HG03520 (cell line): ENCODE measurements around the gene HEATR5A.
"Not testable (repeated sequence)": the region's sequence is repeated elsewhere in the genome, so short reads cannot be mapped to it uniquely, and the experiment has no call there.

Experiments used
- ATAC-seq: cut with Tn5 transposase; IDR thresholded peaks from one replicate; pipeline ENCODE4 v1.9.1; 2021; ENCODE audit warnings: mild to moderate bottlenecking, moderate library complexity; ENCODE audit not compliant: unreplicated experiment

Gene HEATR5A

GRCh38 chr14:31420319-31421111, at the start of gene HEATR5A:
HEATR5A (minus strand) TSS chr14:31420550; CDS start chr14:31402975, 17,575 bp downstream.
- ATAC-seq = peak; percentile 97

GRCh38 chr14:31466554-31466953, 46.2 kb upstream of the HEATR5A start:
- ATAC-seq = no peak

GRCh38 chr14:31465111-31465510, 44.8 kb upstream of the HEATR5A start:
- no peak for ATAC-seq

DNA sequence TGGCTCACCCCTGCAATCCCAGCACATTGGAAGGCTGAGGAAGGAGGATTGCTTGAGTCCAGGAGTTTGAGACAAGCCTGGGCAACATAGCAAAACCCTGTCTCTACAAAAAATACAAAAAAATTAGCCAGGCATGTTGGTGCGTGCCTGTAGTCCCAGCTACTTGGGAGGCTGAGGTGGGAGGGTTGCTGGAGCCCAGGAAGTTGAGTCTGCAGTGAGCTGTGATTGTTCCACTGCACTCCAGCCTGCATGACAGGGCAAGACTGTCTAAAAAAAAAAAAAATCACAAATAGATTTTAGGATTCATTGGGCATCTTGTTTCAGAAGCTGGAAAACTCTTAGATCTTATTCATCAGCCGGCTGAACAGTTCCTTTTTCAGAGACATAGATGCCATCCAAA, 42.1 kb upstream of the HEATR5A start:
- not testable (repeated sequence) for ATAC-seq

GRCh38 chr14:31461545-31461944, 41.2 kb upstream of the HEATR5A start:
- no peak for ATAC-seq

DNA sequence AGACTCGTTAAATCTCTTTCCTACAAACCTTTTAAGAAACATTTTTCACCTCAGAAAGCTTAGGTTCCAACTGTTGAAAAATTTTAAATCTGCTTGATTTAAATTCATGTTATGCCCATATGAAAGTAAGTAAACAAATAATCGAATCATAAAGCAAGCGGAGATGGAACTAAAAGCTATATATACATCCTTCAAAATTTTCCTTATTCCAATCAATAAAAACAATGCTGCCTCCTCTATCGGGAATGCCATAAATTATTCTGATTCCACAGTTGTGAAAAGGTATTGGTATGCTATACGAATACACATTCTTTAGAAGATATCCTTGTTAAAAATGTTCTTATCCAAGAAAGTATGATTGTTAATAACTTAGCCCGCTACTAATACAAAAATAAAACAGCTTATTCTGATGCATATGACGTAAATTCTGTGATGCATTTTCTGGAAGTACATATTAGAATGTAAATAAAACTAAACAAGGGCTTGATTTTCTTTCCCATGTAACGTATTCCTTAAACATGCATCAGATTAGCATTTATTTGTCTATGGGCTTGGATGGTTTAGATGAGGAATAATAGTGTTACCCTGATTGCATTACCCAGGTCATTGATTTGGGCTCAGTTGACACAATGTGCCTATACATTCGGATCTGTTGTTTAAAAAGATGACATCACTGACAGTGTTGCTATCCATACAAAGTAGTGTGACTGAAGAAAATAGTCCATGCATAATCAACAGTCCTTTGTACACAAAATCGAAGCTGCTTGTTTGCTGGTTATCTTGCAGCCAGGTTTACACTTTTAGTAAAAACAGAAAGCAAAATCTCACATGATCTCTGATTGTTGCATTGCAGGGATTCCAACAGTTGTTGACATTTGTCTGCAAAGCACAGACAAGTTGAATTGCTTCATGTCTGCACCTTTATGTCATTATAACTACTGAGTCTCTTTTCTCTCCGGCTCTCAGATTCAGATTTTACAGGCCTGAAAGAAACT, 37.6 kb upstream of the HEATR5A start:
- no peak for ATAC-seq

GRCh38 chr14:31456841-31457664, 36.7 kb upstream of the HEATR5A start, which contains the start of gene DTD2:
DTD2 (minus strand) TSS chr14:31457506; CDS start chr14:31457393, 113 bp downstream.
- peak; percentile 96 for ATAC-seq

DNA sequence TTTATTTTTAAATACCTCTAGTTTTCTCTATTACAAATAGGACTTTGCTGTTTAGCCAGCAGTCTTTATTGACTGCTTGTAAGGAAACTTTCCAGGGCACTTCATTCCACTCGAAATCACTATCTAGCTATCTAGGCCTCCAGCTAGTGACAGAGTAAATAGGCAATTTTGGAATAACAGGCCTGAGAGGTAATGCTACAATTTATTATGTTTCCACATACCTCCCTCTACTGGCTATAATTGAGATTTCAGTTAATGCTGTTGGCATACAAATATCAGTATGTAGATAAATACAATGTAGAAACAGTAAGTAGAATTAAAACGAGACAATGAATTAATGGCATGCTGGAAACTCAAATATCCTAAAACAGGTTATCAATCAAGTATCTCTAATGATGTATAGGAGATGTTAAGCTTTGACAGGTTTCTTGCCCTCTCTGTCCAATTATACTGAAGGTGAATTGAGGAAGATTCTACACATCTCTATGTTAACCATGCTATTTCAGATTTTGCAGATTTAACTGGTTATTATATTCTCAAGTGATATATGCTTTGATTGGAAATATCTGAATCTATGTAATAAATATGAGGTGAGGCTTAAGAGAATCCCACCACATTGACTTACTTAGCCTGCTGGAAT, 29.7 kb upstream of the HEATR5A start:
- ATAC-seq = no peak

DNA sequence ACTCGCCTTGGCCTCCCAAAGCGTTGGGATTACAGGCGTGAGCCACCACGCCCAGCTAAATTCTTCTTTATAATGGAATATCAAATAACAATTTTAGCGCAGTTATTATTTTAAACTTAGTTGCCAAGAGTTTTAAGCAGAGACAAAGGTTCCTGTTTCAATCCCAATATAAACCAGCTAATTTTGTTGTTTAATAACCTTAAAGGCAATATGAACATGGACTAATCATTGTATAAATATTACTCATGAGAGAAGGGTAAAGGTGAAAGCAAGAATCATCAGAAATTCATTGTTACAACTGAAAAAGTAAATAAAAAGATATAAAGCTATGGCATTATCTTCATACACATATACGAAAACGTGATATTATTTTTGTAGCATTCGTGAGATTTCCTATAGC, 28.8 kb upstream of the HEATR5A start:
- ATAC-seq = no peak

DNA sequence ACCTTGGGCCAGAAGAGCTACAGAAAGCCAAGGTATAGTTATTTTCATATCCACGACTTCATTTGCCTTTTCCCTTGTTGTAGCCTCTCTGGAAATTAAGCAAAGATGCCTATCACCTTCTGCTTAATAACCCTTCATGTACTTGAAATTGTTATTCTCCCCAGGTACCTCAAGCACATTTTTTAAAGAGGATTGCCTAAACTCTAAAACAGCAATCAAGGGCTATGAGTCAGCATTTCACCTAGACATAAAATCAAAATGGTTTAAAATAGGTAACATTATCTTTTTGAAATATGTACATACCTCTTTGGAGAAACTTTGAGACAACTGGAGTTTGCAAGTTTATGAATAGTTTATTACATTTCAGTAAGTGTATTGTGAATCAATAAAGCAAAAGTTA, 25.4 kb upstream of the HEATR5A start:
- no peak for ATAC-seq

GRCh38 chr14:31442284-31442683, 21.9 kb upstream of the HEATR5A start:
- no peak for ATAC-seq

GRCh38 chr14:31441273-31442111, 21.1 kb upstream of the HEATR5A start:
- ATAC-seq = no peak

- no peak for ATAC-seq
Measured at GRCh38 chr14:31440280-31440679, 19.9 kb upstream of the HEATR5A start.

GRCh38 chr14:31439561-31439960, 19.2 kb upstream of the HEATR5A start:
- ATAC-seq = no peak

GRCh38 chr14:31437045-31437691, 16.8 kb upstream of the HEATR5A start:
- ATAC-seq = not testable (repeated sequence)

- ATAC-seq = no peak
Measured at GRCh38 chr14:31435276-31435675, 14.9 kb upstream of the HEATR5A start.

GRCh38 chr14:31430634-31431264, 10.4 kb upstream of the HEATR5A start:
- ATAC-seq = no peak

GRCh38 chr14:31429791-31430190, 9.4 kb upstream of the HEATR5A start:
- ATAC-seq = no peak
